ENCODE data around the gene TEX13C.

DNA sequence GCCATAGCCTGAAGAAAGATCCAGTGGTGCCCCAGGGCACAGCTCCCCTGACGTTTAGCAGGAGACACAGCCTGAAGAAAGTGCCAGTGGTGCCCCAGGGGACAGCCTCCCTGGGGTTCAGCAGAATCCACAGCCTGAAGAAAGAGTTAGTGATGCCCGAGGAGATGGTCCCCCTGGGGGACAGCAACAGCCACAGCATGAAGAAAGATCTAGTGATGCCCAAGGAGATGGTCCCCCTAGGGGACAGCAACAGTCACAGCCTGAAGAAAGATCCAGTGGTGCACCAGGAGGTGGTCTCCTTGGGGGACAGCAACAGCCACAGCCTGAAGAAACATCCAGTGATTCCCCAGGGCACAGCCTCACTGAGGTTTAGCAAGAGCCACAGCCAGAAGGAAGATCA is 2.8 kb downstream of the TEX13C start:
- TF ChIP-seq EZH2 (IDR thresholded peaks at IDR 0.05; ENCODE audit: borderline replicate concordance, low read length): no peak
- TF ChIP-seq, protein P1, sequence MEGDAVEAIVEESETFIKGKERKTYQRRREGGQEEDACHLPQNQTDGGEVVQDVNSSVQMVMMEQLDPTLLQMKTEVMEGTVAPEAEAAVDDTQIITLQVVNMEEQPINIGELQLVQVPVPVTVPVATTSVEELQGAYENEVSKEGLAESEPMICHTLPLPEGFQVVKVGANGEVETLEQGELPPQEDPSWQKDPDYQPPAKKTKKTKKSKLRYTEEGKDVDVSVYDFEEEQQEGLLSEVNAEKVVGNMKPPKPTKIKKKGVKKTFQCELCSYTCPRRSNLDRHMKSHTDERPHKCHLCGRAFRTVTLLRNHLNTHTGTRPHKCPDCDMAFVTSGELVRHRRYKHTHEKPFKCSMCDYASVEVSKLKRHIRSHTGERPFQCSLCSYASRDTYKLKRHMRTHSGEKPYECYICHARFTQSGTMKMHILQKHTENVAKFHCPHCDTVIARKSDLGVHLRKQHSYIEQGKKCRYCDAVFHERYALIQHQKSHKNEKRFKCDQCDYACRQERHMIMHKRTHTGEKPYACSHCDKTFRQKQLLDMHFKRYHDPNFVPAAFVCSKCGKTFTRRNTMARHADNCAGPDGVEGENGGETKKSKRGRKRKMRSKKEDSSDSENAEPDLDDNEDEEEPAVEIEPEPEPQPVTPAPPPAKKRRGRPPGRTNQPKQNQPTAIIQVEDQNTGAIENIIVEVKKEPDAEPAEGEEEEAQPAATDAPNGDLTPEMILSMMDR (IDR thresholded peaks at IDR 0.05; ENCODE audit: low read length): no peak

All from OCI-LY1 (cell line).